GM12892 (cell line): ENCODE data around the gene ZBTB38.
A peak's percentile ranks its signal among the peaks of the same experiment; 100 is the strongest.

ENCODE experiments used
- DNase-seq: peaks from one replicate; pipeline ENCODE4 v3.0.0; 2011; ENCODE audit not compliant: insufficient read length
- FAIRE-seq: peaks from 2 replicates; lab custom pipeline; 2011; peaks lifted over from hg19 to GRCh38; lab: Jason Lieb, UNC
- POLR2A ChIP-seq: IDR thresholded peaks from 2 replicates; pipeline ENCODE4 v1.6.1; 2011; ENCODE audit warnings: low read depth, low read length, control low read depth
- POLR2AphosphoS5 ChIP-seq: IDR thresholded peaks from 2 replicates; pipeline ENCODE4 v1.6.1; 2011; ENCODE audit warnings: low read depth, low read length, control low read depth
- TAF1 ChIP-seq: IDR thresholded peaks from 2 replicates; pipeline ENCODE4 v1.6.1; 2011; ENCODE audit warnings: low read depth, mild to moderate bottlenecking, control low read depth, low read length, borderline replicate concordance

Gene ZBTB38

DNA sequence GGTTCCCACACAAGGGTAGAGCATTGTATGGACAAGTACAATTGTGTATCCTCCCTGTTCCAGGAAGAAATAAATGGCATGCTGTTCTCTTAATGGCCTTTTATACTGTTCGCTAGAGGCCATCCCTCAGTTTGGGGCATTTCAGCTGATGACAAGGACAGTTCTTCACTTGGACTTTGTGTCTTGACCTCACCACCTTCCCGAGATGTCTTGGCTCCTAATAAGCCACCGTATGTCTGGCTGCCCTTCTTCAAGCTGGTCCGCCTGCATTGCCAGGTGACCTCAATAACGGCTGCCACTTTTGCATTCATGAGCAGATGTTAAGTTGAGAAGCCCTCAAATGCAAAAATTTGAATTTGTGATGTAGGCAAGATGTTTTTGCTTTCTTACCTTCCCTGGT, 24.1 kb downstream of the ZBTB38 start:
- TF ChIP-seq POLR2AphosphoS5 (0 out of 2 replicates have a peak, but pooled peaks have one; percentile 17), TAF1 (no peak)
- no peak for DNase-seq
- FAIRE-seq: no peak

DNA sequence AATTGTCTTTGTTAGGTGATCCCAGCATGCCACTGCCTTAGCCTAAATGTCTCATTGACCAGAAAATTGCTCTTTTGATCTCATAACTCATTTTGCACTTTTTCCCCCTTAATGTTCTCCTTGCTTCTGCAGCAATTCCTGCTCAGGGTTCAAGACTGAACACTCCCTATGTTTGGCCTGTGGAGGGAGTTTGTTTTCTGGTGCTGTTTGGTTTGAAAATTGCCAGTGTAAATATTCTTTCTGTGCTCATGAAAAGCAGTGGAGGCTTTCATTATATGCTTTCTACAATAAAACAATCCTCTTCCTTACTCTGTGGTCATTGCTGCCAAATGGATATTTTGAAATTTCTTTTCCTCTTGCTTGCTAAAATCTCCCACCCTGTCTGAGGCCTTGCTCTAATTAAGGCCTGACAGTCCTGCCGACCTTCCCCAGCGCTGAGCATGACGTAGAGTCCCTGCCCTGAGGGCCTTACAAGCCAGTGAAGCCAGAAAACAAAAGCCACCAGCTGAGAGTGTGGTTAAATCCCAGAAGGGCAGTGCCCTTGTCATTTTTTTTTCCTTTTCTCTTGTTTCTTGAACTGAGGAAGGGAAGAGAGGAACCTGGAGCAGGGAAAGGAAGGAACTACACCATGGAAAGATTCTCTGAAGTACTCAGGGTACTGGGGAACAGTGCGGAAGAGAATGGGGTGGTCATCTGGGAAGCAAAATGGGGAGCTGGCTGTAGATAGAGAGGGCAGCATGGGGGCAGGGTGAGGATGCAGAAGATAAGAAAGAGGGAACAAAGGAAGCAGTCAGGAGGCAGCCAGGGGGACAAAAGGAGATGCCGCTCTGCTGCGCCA, 24.8 kb downstream of the ZBTB38 start:
- FAIRE-seq (no peak), DNase-seq (no peak)
- TF ChIP-seq TAF1 (no peak), POLR2AphosphoS5 (no peak), POLR2A (no peak)

DNA sequence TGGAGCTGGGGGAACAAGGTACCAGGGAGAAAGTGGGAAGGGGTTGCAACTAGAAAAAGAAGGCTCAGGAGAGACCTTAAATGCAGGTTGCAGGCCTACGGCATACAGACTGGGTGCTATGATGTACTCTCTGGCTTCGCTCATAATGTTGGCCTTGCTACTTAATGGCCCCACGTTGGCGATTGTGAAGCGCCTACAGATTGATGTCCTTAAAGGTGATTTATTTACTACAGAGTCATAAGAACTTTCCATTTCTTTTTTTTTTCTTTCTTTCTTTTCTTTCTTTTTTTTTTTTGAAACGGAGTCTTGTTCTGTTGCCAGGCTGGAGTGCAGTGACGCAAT, 25.4 kb downstream of the ZBTB38 start:
- DNase-seq: no peak
- no peak for FAIRE-seq
- TF ChIP-seq TAF1: no peak
- TF ChIP-seq POLR2AphosphoS5: no peak
- TF ChIP-seq POLR2A: no peak

DNA sequence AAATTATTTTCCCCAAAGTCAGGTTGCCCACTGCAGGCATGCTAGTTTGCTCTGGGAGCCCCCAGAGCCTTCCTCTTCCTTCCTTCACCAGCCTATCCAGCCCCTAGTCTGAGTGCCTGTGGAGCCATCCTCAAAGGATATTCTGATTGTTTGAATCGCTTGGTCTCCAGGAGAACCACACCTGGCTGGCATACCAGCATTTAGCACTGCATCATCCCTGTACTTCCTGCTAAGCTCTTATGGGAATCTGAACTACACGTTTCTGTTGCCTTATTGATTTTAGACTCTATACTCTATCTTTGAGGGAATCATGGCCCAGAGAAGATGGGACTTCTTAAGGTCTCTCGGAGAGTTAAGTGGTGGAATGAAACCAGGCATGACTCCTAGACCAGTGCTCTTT, 26.3 kb downstream of the ZBTB38 start:
- TF ChIP-seq TAF1 (no peak), POLR2A (no peak), POLR2AphosphoS5 (0 out of 2 replicates have a peak, but pooled peaks have one; percentile 31)
- DNase-seq (no peak), FAIRE-seq (no peak)

DNA sequence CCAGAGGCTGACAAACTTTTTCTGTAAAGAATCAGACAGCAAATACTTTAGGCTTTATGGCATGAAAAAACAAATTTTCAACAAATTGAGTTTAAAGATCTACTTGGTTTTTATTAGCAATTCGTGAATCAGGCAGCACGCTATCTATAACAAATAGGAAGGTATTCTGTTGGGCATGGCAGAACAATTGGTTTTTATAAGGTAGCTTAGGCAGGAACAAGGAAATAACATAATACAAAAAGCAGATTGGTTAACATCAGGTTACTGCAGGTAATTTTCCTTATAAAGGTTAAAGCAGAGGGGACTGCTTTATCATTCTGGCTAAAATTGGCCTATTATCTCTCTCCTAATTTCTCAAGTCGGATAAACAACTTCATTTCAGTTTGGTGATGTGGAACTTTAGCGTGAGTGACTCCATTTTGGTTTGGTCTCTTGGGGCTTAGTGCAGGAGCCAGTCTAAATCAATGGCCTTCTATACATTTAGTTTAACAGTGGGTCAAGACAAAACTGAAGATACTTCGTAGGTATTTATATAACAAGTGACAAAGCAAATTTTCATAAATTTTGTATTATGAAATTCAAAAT, 26.8 kb downstream of the ZBTB38 start:
- DNase-seq (no peak), FAIRE-seq (peak; percentile 46)
- no peak for TF ChIP-seq POLR2AphosphoS5
- TF ChIP-seq TAF1: no peak
- no peak for TF ChIP-seq POLR2A

DNA sequence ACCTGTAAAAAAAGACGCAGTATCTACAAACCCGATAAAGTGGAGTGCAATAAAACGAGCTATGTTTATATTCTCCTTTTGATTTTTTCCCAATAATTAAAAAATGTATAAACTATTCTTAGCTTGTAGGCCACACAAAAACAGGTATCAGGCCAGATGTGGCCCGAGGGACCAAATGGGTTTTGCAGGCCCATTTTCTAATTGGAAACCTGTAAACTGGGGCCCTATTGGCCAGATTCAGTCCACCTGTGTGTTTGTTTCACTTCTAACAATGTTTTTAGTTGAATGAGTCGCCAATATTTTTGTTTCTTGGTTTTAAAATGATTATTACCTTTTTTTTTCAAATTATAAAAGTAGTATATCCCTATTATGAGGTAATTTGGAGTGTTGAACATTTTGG, 29.7 kb downstream of the ZBTB38 start:
- no peak for DNase-seq
- no peak for TF ChIP-seq POLR2A
- FAIRE-seq: no peak

DNA sequence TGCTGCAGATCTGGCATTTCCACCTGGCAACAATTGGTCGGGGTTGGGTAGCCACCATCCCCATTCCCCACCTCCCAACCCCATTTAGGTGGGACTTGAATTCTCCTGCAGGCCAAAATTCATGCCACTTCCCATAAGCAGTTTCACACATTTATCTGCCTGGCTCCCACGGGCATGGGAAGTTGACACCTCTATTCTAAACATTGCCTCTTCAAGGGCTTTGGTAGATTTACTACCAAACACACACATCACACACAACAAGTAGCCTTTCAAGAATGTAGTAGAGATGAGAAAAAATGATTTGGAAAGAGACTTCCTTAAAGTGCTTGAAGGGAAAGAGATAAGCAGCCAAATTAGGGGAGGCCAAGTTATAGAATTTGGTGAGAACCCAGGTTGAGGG, 30.9 kb downstream of the ZBTB38 start:
- TF ChIP-seq POLR2AphosphoS5 (no peak), POLR2A (no peak), TAF1 (no peak)
- DNase-seq (no peak), FAIRE-seq (peak; percentile 75)

DNA sequence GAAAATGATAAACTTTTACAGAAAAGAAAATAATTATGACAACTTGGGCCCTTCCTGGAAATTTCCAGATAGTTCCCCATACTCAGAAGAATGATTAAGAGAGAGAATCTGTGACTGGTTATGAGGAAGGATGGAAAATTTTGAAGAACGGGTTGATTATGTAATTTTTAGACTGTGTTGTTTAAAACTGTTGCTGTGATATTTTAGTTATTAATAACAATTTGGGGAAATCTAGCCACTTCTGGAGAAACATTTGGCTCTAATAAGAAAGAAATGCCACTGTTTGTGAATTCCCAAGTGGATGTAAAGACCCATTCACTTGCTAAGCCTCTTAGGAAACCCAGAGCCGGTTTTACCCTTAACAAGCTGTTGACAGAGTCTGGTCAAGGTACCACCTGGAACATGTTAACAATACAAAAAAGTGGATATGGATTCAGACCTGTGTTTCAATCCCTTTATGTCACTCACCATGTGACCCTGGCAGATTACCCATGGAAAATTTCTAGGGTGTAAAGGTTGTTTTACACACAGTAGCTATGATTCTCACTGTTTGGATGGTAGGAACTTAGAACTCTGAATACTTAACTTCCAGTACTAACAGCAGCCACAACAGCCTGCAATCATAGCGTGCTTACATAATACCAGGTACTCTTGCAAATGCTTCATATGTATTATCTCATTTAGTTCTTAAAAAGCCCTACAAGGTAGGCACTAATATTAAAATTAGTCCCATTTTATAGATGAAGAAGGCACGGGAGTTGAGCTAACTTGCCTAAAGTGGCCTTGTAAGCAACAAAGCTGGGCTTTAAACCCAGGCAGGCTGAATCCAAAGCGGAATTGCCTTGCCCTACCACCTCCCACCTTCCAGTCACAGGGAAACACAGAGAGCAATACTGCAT, 32.0 kb downstream of the ZBTB38 start:
- peak; percentile 83 for FAIRE-seq
- DNase-seq: no peak
- 0 out of 2 replicates have a peak, but pooled peaks have one; percentile 29 for TF ChIP-seq POLR2AphosphoS5
- no peak for TF ChIP-seq TAF1
- 0 out of 2 replicates have a peak, but pooled peaks have one; percentile 28 for TF ChIP-seq POLR2A

DNA sequence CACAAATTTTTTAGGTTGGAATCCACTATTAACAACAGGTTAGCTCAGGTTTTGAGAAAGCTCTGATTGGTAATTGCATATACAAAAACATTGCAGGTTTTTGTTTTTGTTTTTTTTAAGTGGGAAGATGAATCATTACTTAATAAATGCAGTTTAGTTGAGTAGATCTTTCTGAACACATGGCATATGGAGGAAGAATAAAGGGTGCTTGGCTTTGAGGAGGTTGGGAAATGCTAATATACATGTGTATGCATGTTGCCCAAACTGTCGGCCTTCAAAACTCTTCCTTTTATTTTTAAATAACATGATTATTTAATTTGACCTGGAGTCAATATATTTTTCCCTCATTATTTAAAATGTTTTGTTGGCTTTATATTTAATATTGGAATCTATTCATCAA, 32.8 kb downstream of the ZBTB38 start:
- FAIRE-seq (no peak), DNase-seq (no peak)
- no peak for TF ChIP-seq POLR2AphosphoS5
- TF ChIP-seq TAF1: no peak
- TF ChIP-seq POLR2A: no peak

DNA sequence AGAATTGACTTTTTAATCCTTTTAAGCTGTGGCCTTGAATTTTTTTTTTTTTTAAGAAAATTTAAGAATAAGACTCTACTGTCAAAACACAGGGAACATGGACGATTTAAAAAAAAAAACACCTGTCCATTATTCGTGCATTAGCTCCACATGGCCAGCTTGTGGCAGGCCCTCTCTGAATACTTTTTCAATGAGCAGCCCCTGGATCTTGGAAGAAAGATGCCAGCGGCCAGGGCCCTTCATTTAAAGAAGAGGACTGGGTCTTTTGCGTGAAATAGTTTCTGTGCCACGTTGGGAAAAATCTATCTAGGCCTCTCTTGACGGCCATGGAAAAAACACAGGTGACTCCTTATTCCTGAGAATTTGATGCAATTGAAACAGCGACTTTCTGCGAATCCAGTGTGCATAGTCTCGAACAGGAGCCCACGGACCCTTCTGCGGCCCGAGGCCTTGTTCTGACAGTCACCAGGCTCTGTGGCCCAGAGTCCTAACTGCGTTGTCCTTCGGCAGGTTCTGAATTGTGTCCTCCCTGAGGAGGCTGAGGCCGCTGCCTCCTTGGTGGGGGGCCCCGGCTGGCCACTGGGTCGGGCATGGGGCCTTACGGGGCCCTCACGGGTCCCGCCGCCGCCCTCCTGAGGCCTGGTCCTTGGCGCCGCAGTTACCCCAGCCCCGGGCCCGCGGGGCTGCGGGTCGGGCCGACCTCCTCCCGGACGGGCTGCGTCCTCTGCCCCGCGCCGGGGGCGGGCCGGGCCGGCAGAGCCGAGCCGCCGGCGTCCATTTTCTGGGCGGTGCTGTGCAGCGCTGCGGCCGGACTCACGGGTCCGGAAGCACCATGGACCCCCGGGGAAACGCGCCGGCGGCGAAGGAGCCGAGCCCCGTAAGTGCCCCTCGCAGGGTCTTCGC, 33.5 kb downstream of the ZBTB38 start:
- FAIRE-seq: peak; percentile 78
- peak; percentile 36 for DNase-seq
- TF ChIP-seq TAF1 (peak; percentile 15; the same call in 1 of the 2 replicates), POLR2A (peak; percentile 51; the same call in 1 of the 2 replicates), POLR2AphosphoS5 (no peak)
